Gastrocnemius medialis (tissue), 4 donors: ENCODE data around the gene NR6A1. TPM values are rescaled to one million over a fixed set of nuclear protein-coding genes. Genes with fewer than 3 reads are reported as not detected.

ENCODE experiments used
- ATAC-seq, 2 donors: fragments of 150-250 bp; one replicate each; pipeline ENCODE4 v1.9.1; 2016
- DNase-seq, 2 donors: peaks; one replicate each; pipeline ENCODE4 v3.0.0-alpha.2; 2019
- H3K27ac ChIP-seq, 4 donors: fragments of 200-600 bp; sonication (generic); 1 replicate in 1 of 4; 2 replicates in 3 of 4; pipeline ENCODE4 v1.5.1; 2016 to 2018; ENCODE audit warnings: mild to moderate bottlenecking in 2 of 4, moderate library complexity in 1 of 4
- H3K27me3 ChIP-seq, 3 donors: fragments of 200-600 bp; sonication (generic) in 2 of 3; 1 replicate in 1 of 3; 2 replicates in 2 of 3; pipeline versions ENCODE4 v1.5.1 to v1.6.0; 2016 to 2019; ENCODE audit warnings: mild to moderate bottlenecking in 1 of 3, moderate library complexity in 1 of 3
- H3K36me3 ChIP-seq, 2 donors: fragments of 200-600 bp; sonication (generic) in 1 of 2; one replicate each; pipeline ENCODE4 v1.5.1; 2017 to 2018
- H3K4me1 ChIP-seq, 2 donors: fragments of 200-600 bp; sonication (generic) in 1 of 2; one replicate each; pipeline ENCODE4 v1.5.1; 2016 to 2017; ENCODE audit warnings: mild to moderate bottlenecking in 2 of 2
- H3K4me3 ChIP-seq, 4 donors: fragments of 200-600 bp; sonication (generic) in 3 of 4; 1 replicate in 1 of 4; 2 replicates in 3 of 4; pipeline ENCODE4 v1.5.1; 2016 to 2019; ENCODE audit warnings: mild to moderate bottlenecking in 2 of 4
- H3K9me3 ChIP-seq, 3 donors: fragments of 200-600 bp; sonication (generic) in 2 of 3; 1 replicate in 1 of 3; 2 replicates in 2 of 3; pipeline ENCODE4 v1.5.1; 2016 to 2019
- POLR2A ChIP-seq, 2 donors: fragments of 450-650 bp; IDR thresholded peaks; one replicate each; pipeline ENCODE4 v1.6.1; 2017; ENCODE audit warnings: antibody characterized with exemption in 2 of 2, mild to moderate bottlenecking in 2 of 2, moderate library complexity in 2 of 2
- in situ Hi-C, 4 donors: fragments of 200-750 bp; cut with MboI; loops; one replicate each; pipeline versions ENCODE4 v1.15.0 to v1.8.0; 2017; ENCODE audit warnings: low sequenced_read_pairs in 4 of 4
- intact Hi-C: fragments of 100-400 bp; cut with DNase I; formaldehyde crosslinking; loops from one replicate; pipeline ENCODE4 v1.15.1; 2023; ENCODE audit warnings: low total_unique reads
- total RNA-seq, 4 donors: library from RNA; depleted of rRNA; stranded (reverse); fragments of >200 nt; gene quantifications; one replicate each; pipeline versions ENCODE4 v1.1.0 to v1.2.3, GENCODE V29; 2016
- TF ChIP-seq, protein P1 (sequence below), 5 experiments: fragments of 450-650 bp in 3 of 5; fragments of 200-600 bp in 2 of 5; sonication (generic) in 2 of 5; IDR thresholded peaks in 4 of 5; conservative IDR thresholded peaks in 1 of 5; 1 replicate in 4 of 5; 2 replicates in 1 of 5; pipeline ENCODE4 v1.5.1; 2016 to 2019; ENCODE audit warnings: antibody characterized with exemption in 5 of 5, mild to moderate bottlenecking in 3 of 5, moderate library complexity in 3 of 5

Gene NR6A1
- total RNA-seq, 4 donors from 2014 or later: 0.58 to 5.6 (median 2.1) TPM

DNA sequence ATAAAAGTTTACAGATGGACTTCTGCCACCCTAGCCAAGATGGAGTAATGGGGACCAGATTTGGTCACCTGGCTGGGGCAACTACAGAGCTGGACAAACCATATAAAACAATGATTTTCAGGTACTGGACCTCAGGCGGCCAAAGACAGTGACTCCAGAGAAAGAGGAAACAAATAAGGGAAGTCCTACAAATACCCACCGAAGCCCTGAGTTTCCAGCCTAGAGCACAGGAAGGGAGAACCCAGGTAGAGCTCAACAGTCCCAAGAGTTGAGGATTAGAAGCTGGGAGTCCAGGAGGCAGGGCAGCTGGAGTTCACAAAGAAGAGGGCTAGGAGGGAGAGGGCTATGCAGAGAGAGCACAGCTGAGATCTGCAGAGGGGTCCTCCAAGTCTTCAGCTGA lies 157.3 kb downstream of the NR6A1 start:
- no peaks in the 10 kb centered on the region for H3K4me1 ChIP-seq
- no peaks in the 10 kb centered on the region for H3K27me3 ChIP-seq
- no peaks in the 10 kb centered on the region for H3K36me3 ChIP-seq
- no peak overlapping the region for H3K4me3 ChIP-seq
- intact Hi-C loops: no loop called here
- H3K27ac ChIP-seq: no peak overlapping the region
- no peaks in the 10 kb centered on the region for H3K9me3 ChIP-seq
- DNase-seq (no peak), ATAC-seq (no peak)
- in situ Hi-C loops: no loop called here
- TF ChIP-seq, protein P1, sequence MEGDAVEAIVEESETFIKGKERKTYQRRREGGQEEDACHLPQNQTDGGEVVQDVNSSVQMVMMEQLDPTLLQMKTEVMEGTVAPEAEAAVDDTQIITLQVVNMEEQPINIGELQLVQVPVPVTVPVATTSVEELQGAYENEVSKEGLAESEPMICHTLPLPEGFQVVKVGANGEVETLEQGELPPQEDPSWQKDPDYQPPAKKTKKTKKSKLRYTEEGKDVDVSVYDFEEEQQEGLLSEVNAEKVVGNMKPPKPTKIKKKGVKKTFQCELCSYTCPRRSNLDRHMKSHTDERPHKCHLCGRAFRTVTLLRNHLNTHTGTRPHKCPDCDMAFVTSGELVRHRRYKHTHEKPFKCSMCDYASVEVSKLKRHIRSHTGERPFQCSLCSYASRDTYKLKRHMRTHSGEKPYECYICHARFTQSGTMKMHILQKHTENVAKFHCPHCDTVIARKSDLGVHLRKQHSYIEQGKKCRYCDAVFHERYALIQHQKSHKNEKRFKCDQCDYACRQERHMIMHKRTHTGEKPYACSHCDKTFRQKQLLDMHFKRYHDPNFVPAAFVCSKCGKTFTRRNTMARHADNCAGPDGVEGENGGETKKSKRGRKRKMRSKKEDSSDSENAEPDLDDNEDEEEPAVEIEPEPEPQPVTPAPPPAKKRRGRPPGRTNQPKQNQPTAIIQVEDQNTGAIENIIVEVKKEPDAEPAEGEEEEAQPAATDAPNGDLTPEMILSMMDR (IDR thresholded peaks at IDR 0.05 in 4 of 5, conservative IDR thresholded peaks at IDR 0.05 in 1 of 5): no peak
- no peak for TF ChIP-seq POLR2A (IDR thresholded peaks at IDR 0.05)

DNA sequence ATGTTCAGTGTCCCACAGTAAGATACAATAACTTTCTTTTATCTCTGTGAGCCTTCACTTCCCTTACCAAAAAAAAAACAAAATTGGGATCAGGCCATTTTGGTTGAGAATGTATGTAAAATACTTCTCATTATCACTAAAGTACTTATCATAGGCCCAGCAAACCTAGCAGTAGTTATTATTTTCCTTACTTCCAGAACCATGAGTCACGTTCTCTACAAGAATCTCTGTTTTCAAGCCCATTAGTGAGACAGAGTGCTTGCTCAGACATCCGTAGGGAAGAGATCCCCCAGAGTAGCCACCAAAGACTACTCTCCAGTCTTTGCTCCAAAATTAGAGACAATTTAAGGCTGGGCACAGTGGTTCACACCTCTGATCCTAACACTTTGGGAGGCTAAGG lies 160.0 kb downstream of the NR6A1 start:
- in situ Hi-C loops: no loop called here

DNA sequence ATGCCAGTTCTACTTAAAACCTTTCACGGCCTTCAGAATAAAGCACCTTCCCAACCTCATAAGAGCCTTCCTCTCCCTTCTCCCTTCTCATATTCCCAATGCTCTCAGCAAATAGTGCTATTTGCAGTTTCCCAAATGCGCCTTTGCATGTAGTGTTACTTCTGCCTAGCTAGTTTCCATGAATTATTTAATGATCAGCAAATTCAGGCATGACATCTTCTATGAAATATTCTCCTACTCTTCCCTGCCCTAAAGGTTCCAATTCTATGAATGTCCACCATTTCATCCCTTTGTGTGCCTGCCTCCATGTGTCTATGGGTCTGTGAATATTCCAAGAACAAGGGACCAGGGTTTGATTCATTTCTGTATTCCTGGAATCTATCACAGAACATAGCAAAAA lies 165.1 kb downstream of the NR6A1 start:
- Histone ChIP-seq H3K4me1 (no peaks in the 10 kb centered on the region), H3K36me3 (no peaks in the 10 kb centered on the region), H3K27me3 (no peaks in the 10 kb centered on the region), H3K4me3 (no peak overlapping the region), H3K27ac (no peak overlapping the region), H3K9me3 (no peaks in the 10 kb centered on the region)
- no peak for TF ChIP-seq POLR2A (IDR thresholded peaks at IDR 0.05)
- intact Hi-C loops: no loop called here
- DNase-seq (no peak), ATAC-seq (no peak)
- in situ Hi-C loops: no loop called here

More for the DNA sequence above, 160.0 kb downstream of the NR6A1 start:
- H3K4me1 ChIP-seq: no peaks in the 10 kb centered on the region
- no peak overlapping the region for H3K4me3 ChIP-seq
- TF ChIP-seq POLR2A (IDR thresholded peaks at IDR 0.05): no peak
- TF ChIP-seq, protein P1 (IDR thresholded peaks at IDR 0.05 in 4 of 5, conservative IDR thresholded peaks at IDR 0.05 in 1 of 5): no peak
- no peak overlapping the region for H3K27ac ChIP-seq
- H3K27me3 ChIP-seq: no peaks in the 10 kb centered on the region
- H3K9me3 ChIP-seq: no peaks in the 10 kb centered on the region
- DNase-seq (no peak), ATAC-seq (no peak)
- intact Hi-C loops: no loop called here
- H3K36me3 ChIP-seq: no peaks in the 10 kb centered on the region

DNA sequence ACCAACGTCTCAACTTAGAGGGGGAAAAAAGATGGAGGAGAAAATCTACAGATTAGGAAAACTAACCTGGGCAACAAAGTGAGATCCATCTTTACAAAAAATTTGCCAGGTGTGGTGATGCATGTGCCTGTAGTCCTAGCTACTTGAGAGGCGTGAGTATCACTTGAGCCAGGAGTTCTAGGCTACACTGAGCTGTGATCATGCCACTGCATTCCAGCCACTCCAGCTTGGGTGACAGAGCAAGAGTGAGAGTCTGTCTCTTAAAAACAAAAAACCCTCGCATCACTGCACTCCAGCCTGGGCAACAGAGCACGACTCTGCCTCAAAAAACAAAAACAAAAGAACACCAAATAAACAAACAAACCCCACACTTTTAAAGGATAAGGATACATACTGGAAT lies 165.9 kb downstream of the NR6A1 start:
- Histone ChIP-seq H3K36me3 (no peaks in the 10 kb centered on the region), H3K27me3 (no peaks in the 10 kb centered on the region), H3K27ac (no peak overlapping the region), H3K9me3 (no peaks in the 10 kb centered on the region), H3K4me3 (no peak overlapping the region), H3K4me1 (no peaks in the 10 kb centered on the region)
- intact Hi-C loops: no loop called here
- no peak for DNase-seq
- in situ Hi-C loops: no loop called here
- ATAC-seq: no peak
- TF ChIP-seq, protein P1 (IDR thresholded peaks at IDR 0.05 in 4 of 5, conservative IDR thresholded peaks at IDR 0.05 in 1 of 5): no peak
- no peak for TF ChIP-seq POLR2A (IDR thresholded peaks at IDR 0.05)

DNA sequence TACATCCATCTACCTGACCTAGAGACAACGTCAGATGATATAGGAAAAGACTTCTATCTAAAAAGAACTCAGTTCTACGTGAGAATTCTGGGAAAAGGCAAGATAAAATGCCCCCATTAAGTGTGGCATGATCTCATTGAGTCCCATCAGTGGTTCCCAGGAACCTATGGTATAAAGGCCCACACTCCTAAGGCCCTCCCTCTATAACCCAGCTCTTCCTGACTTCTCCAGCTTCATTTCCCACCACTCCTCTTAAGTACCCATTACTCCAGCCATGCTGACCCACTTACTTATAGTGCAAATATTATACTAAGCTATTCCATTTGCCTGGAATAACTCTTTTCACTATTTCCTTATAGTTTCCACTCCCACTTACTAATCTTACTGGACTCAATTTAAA lies 168.5 kb downstream of the NR6A1 start:
- H3K36me3 ChIP-seq: no peaks in the 10 kb centered on the region
- no peaks in the 10 kb centered on the region for H3K27me3 ChIP-seq
- in situ Hi-C loops (no loop called here), intact Hi-C loops (no loop called here)
- TF ChIP-seq, protein P1 (IDR thresholded peaks at IDR 0.05 in 4 of 5, conservative IDR thresholded peaks at IDR 0.05 in 1 of 5): no peak
- TF ChIP-seq POLR2A (IDR thresholded peaks at IDR 0.05): no peak
- H3K4me1 ChIP-seq: no peaks in the 10 kb centered on the region
- ATAC-seq (no peak), DNase-seq (no peak)
- no peak overlapping the region for H3K27ac ChIP-seq
- H3K9me3 ChIP-seq: no peaks in the 10 kb centered on the region
- H3K4me3 ChIP-seq: no peak overlapping the region
